Osteocyte (in vitro differentiated cells): ENCODE measurements around the gene MGAT5. TPM values are rescaled to one million over a fixed set of nuclear protein-coding genes. Genes with fewer than 3 reads are reported as not detected.

ENCODE experiments used
- DNase-seq: peaks from one replicate; pipeline ENCODE4 v3.0.0; 2021; ENCODE audit warnings: mixed read lengths; ENCODE audit not compliant: unreplicated experiment; ENCODE audit errors: extremely low spot score
- H3K27ac Mint-ChIP-seq: one replicate; pipeline ENCODE4 v1.8.0; 2021; ENCODE audit warnings: mild to moderate bottlenecking, mixed read lengths; ENCODE audit not compliant: unreplicated experiment
- H3K27me3 Mint-ChIP-seq: one replicate; pipeline ENCODE4 v1.8.0; 2021; ENCODE audit warnings: mixed read lengths; ENCODE audit not compliant: unreplicated experiment
- H3K36me3 Mint-ChIP-seq: one replicate; pipeline ENCODE4 v1.8.0; 2021; ENCODE audit warnings: mixed read lengths; ENCODE audit not compliant: unreplicated experiment
- H3K4me1 Mint-ChIP-seq: one replicate; pipeline ENCODE4 v1.8.0; 2021; ENCODE audit warnings: mixed read lengths; ENCODE audit not compliant: unreplicated experiment
- H3K4me3 Mint-ChIP-seq: one replicate; pipeline ENCODE4 v1.8.0; 2021; ENCODE audit warnings: mild to moderate bottlenecking, moderate library complexity, mixed read lengths; ENCODE audit not compliant: unreplicated experiment
- H3K9me3 Mint-ChIP-seq: one replicate; pipeline ENCODE4 v1.8.0; 2021; ENCODE audit warnings: mixed read lengths; ENCODE audit not compliant: unreplicated experiment
- total RNA-seq: library from RNA; stranded (reverse); gene quantifications from 2 replicates; pipeline ENCODE4 v1.2.1, GENCODE V29; 2021
- TF ChIP-seq, protein P1 (sequence below): fragments of 200-600 bp; sonication (generic); IDR thresholded peaks from 2 replicates; pipeline ENCODE4 v1.5.0; 2021; ENCODE audit warnings: antibody characterized with exemption, mild to moderate bottlenecking, moderate library complexity

The MGAT5 gene
- total RNA-seq, 1 donor from 2014 or later, result 22.6 TPM

DNA sequence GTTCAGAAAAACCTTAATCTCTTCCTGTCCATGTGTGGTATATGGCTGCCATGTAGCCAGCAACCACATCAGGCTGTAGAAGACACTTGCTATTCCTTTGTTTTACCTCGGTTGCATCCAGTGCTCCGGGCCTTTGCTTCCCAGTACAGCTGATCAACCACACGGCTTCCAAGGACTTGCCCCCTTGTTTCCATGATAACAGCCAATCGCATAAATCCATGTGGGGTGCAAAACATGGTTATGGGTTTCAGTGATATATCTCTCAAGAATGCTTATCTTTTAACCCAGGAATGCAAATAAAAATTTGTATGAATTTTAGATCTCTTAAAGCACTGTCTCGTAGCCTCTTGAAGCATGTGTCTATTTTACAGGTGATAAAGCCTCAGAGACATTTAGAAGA lies 118.3 kb downstream of the MGAT5 start:
- TF ChIP-seq, protein P1, sequence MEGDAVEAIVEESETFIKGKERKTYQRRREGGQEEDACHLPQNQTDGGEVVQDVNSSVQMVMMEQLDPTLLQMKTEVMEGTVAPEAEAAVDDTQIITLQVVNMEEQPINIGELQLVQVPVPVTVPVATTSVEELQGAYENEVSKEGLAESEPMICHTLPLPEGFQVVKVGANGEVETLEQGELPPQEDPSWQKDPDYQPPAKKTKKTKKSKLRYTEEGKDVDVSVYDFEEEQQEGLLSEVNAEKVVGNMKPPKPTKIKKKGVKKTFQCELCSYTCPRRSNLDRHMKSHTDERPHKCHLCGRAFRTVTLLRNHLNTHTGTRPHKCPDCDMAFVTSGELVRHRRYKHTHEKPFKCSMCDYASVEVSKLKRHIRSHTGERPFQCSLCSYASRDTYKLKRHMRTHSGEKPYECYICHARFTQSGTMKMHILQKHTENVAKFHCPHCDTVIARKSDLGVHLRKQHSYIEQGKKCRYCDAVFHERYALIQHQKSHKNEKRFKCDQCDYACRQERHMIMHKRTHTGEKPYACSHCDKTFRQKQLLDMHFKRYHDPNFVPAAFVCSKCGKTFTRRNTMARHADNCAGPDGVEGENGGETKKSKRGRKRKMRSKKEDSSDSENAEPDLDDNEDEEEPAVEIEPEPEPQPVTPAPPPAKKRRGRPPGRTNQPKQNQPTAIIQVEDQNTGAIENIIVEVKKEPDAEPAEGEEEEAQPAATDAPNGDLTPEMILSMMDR, result no peak
- no peaks in the 10 kb centered on the region for H3K27me3 Mint-ChIP-seq
- H3K27ac Mint-ChIP-seq, result no peak overlapping the region
- DNase-seq, result no peak
- H3K9me3 Mint-ChIP-seq, result no peaks in the 10 kb centered on the region
- no peak overlapping the region for H3K4me3 Mint-ChIP-seq
- H3K36me3 Mint-ChIP-seq, result no peaks in the 10 kb centered on the region
- peaks cover 19% of the 10 kb centered on the region for H3K4me1 Mint-ChIP-seq

DNA sequence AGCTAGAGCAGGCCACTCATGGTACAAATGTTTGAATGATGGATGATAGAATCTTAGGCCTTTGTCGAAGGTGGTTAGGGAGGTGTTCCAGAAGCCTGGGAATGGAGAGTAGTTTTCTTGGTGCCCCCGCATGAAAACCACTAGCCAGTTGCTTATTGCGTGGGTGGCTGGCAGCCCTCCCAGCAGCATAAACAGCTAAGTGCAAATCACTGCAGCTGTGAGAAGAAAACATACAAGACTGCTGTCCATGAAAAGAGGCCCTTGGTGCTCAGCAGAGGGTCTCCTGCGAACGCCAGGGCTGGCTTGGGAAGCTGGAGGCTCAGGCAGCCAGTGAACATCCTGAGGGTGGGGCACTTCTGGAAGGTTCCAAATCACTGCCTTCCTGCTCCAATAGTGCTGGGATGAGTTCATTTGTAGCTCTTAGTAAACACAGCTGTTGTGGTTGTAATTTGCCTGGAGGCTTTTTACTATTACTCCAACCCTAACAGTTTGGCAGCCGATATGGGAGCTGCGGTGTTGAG lies 118.8 kb downstream of the MGAT5 start:
- H3K4me3 Mint-ChIP-seq, result no peak overlapping the region
- peak overlapping the region; percentile 24 for H3K27ac Mint-ChIP-seq
- peaks cover 19% of the 10 kb centered on the region for H3K4me1 Mint-ChIP-seq
- no peaks in the 10 kb centered on the region for H3K36me3 Mint-ChIP-seq
- H3K27me3 Mint-ChIP-seq, result no peaks in the 10 kb centered on the region
- TF ChIP-seq, protein P1, result no peak
- no peaks in the 10 kb centered on the region for H3K9me3 Mint-ChIP-seq
- no peak for DNase-seq

DNA sequence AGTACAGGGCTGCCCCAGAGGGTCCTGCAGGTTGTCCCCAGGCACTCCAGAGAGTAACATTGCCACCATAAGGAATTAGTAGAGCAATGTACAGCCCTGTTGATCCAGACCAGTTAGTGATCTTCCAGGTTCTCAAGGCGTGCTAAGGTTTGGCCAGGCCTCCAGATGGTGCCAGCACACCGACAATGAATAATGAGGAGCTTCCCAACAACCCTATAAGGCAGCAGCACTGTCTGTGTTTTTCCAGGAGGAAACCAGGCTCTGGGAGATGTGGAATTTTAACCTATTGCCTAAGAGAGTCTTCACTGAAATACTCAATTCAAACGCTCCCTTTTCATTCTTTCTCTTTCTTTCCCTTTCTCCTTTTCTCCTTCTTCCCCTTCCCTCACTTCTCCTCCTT lies 122.1 kb downstream of the MGAT5 start:
- H3K4me3 Mint-ChIP-seq, result no peak overlapping the region
- no peaks in the 10 kb centered on the region for H3K36me3 Mint-ChIP-seq
- H3K27me3 Mint-ChIP-seq, result no peaks in the 10 kb centered on the region
- H3K4me1 Mint-ChIP-seq, result peaks cover 11% of the 10 kb centered on the region
- TF ChIP-seq, protein P1, result peak; percentile 56
- no peak for DNase-seq
- H3K9me3 Mint-ChIP-seq, result no peaks in the 10 kb centered on the region
- no peak overlapping the region for H3K27ac Mint-ChIP-seq

DNA sequence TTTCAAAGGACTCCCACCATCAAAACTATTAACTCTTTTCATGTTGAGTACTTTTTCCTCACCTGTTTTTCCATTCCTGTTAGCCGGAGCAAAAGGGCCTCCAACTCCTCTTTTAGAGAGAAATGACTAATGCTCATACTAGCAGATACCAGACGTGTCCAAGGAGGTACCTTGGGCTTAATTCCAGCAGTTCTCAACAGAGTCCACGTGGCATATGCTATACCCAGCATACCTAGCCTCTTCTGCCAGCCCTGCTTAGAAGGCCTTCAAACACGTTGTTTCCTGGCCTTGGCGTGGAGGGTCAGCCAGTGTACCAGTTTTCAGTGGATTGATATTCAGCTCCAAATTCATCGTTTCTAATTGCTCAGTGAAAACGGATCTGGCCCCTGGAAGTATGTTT lies 123.9 kb downstream of the MGAT5 start:
- H3K9me3 Mint-ChIP-seq, result no peaks in the 10 kb centered on the region
- no peaks in the 10 kb centered on the region for H3K36me3 Mint-ChIP-seq
- no peak overlapping the region for H3K27ac Mint-ChIP-seq
- no peak for DNase-seq
- TF ChIP-seq, protein P1, result no peak
- H3K4me3 Mint-ChIP-seq, result no peak overlapping the region
- H3K4me1 Mint-ChIP-seq, result peaks cover 6% of the 10 kb centered on the region
- H3K27me3 Mint-ChIP-seq, result no peaks in the 10 kb centered on the region

DNA sequence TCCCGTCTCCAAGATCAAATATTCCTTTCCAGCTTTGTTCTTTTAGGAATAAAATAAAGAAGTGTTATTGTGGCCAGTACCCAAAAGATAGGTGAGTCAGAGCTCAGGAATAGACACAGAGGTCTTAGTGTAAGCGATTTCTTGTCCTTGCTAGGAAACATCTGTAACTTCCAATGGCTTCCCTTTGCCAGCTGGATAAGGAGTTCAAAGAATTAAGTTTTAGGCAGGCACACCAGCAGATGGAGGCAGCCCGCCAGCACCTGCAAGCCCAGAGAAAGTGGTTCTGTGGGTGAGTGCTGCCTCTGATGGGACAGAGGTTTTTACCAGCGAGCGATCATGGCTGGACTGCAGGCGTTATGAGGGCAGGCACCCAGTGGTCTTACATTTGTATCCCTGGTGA lies 125.4 kb downstream of the MGAT5 start:
- Mint-ChIP-seq H3K36me3 (no peaks in the 10 kb centered on the region), H3K27me3 (no peaks in the 10 kb centered on the region), H3K4me1 (no peaks in the 10 kb centered on the region)

More for the DNA sequence above, 125.4 kb downstream of the MGAT5 start:
- DNase-seq, result no peak
- TF ChIP-seq, protein P1, result no peak
- Mint-ChIP-seq H3K9me3 (no peaks in the 10 kb centered on the region), H3K27ac (no peak overlapping the region), H3K4me3 (no peak overlapping the region)
